H9 (cell line): Measurements from ENCODE around the gene ZKSCAN4. TPM values are rescaled to one million over a fixed set of nuclear protein-coding genes. Genes with fewer than 3 reads are reported as not detected.
A peak's percentile ranks its signal among the peaks of the same experiment; 100 is the strongest.

Experiments used
- DNase-seq: peaks from one replicate; pipeline ENCODE4 v3.0.0-alpha.2; 2017
- H2AFZ ChIP-seq: one replicate; pipeline ENCODE4 v1.6.1; 2013; ENCODE audit warnings: mild to moderate bottlenecking, low read length, control low read depth, moderate library complexity
- H2AK5ac ChIP-seq: 2 replicates; pipeline ENCODE4 v1.6.1; 2013; ENCODE audit warnings: low read length, control low read depth, mixed read lengths; ENCODE audit not compliant: insufficient read length
- H2BK120ac ChIP-seq: one replicate; pipeline ENCODE4 v1.6.1; 2013; ENCODE audit warnings: low read depth, mild to moderate bottlenecking, low read length, control low read depth, inconsistent platforms; ENCODE audit not compliant: poor library complexity, severe bottlenecking
- H2BK12ac ChIP-seq: 2 replicates; pipeline ENCODE4 v1.6.1; 2013; ENCODE audit warnings: low read length, control low read depth, mixed read lengths, low read depth; ENCODE audit not compliant: insufficient read length
- H2BK15ac ChIP-seq: 2 replicates; pipeline ENCODE4 v1.6.1; 2013; ENCODE audit warnings: low read depth, low read length, control low read depth
- H2BK20ac ChIP-seq: one replicate; pipeline ENCODE4 v1.6.1; 2013; ENCODE audit warnings: low read depth, mild to moderate bottlenecking, low read length, control low read depth, inconsistent platforms; ENCODE audit not compliant: poor library complexity, severe bottlenecking
- H2BK5ac ChIP-seq: 2 replicates; pipeline ENCODE4 v1.6.1; 2013; ENCODE audit warnings: low read length, control low read depth, mixed read lengths; ENCODE audit not compliant: insufficient read length
- H3K14ac ChIP-seq: 2 replicates; pipeline ENCODE4 v1.6.1; 2013; ENCODE audit warnings: low read length, control low read depth; ENCODE audit not compliant: insufficient read depth
- H3K18ac ChIP-seq: 2 replicates; pipeline ENCODE4 v1.6.1; 2013; ENCODE audit warnings: low read depth, mild to moderate bottlenecking, mixed read lengths, low read length, control low read depth; ENCODE audit not compliant: insufficient read length
- H3K23ac ChIP-seq: 2 replicates; pipeline ENCODE4 v1.6.1; 2013; ENCODE audit warnings: low read length, control low read depth, mixed read lengths, low read depth; ENCODE audit not compliant: insufficient read length
- H3K23me2 ChIP-seq: 2 replicates; pipeline ENCODE4 v1.6.1; 2013; ENCODE audit warnings: low read depth, mild to moderate bottlenecking, mixed read lengths, low read length, control low read depth; ENCODE audit not compliant: insufficient read length, poor library complexity, severe bottlenecking
- H3K27ac ChIP-seq: 2 replicates; pipeline ENCODE4 v1.5.1; 2013; ENCODE audit warnings: low read length, control low read depth, mixed read lengths, low read depth; ENCODE audit not compliant: insufficient read length
- H3K27me3 ChIP-seq: 2 replicates; pipeline ENCODE4 v1.6.1; 2013; ENCODE audit warnings: low read length, control low read depth, inconsistent platforms; ENCODE audit not compliant: insufficient read depth
- H3K4ac ChIP-seq: 2 replicates; pipeline ENCODE4 v1.6.1; 2013; ENCODE audit warnings: low read depth, mild to moderate bottlenecking, control low read depth, inconsistent platforms, low read length, moderate library complexity
- H3K4me1 ChIP-seq: 2 replicates; pipeline ENCODE4 v1.6.1; 2013; ENCODE audit warnings: low read length, control low read depth, inconsistent platforms; ENCODE audit not compliant: insufficient read depth
- H3K4me2 ChIP-seq: 2 replicates; pipeline ENCODE4 v1.6.1; 2013; ENCODE audit warnings: low read length, control low read depth, mixed read lengths; ENCODE audit not compliant: insufficient read length, insufficient read depth
- H3K56ac ChIP-seq: 2 replicates; pipeline ENCODE4 v1.6.1; 2013; ENCODE audit warnings: low read depth, mild to moderate bottlenecking, mixed read lengths, low read length, control low read depth; ENCODE audit not compliant: insufficient read length
- H3K79me1 ChIP-seq: 2 replicates; pipeline ENCODE4 v1.6.1; 2013; ENCODE audit warnings: low read depth, mild to moderate bottlenecking, moderate library complexity, low read length, control low read depth, inconsistent platforms; ENCODE audit not compliant: insufficient read depth, poor library complexity, severe bottlenecking
- H3K79me2 ChIP-seq: 2 replicates; pipeline ENCODE4 v1.6.1; 2013; ENCODE audit warnings: low read length, control low read depth, inconsistent platforms; ENCODE audit not compliant: insufficient read depth
- H3K9ac ChIP-seq: 2 replicates; pipeline ENCODE4 v1.6.1; 2013; ENCODE audit warnings: low read length, control low read depth, mixed read lengths; ENCODE audit not compliant: insufficient read length; ENCODE audit errors: extremely low read depth
- H3K9me3 ChIP-seq: one replicate; pipeline ENCODE4 v1.6.1; 2013; ENCODE audit warnings: low read depth, low read length, inconsistent platforms; ENCODE audit not compliant: control insufficient read depth
- H3T11ph ChIP-seq: one replicate; pipeline ENCODE4 v1.6.1; 2013; ENCODE audit warnings: mild to moderate bottlenecking, low read length, control low read depth, inconsistent platforms
- H4K20me1 ChIP-seq: one replicate; pipeline ENCODE4 v1.6.1; 2013; ENCODE audit not compliant: control insufficient read depth, insufficient read length, insufficient read depth
- H4K5ac ChIP-seq: 2 replicates; pipeline ENCODE4 v1.6.1; 2013; ENCODE audit warnings: low read depth, mild to moderate bottlenecking, mixed read lengths, low read length, control low read depth; ENCODE audit not compliant: insufficient read length
- H4K8ac ChIP-seq: replicated peaks from 2 replicates; pipeline ENCODE4 v1.6.1; 2013; ENCODE audit warnings: low read length, control low read depth, mixed read lengths, low read depth; ENCODE audit not compliant: insufficient read length
- H4K91ac ChIP-seq: 2 replicates; pipeline ENCODE4 v1.6.1; 2013; ENCODE audit warnings: low read depth, mild to moderate bottlenecking, moderate library complexity, mixed read lengths, low read length, control low read depth; ENCODE audit not compliant: insufficient read length
- H3K27ac Mint-ChIP-seq, 3 experiments: 2 replicates in 2 of 3; 3 replicates in 1 of 3; pipeline ENCODE4 v1.8.0; 2020 to 2021; ENCODE audit warnings: mixed read lengths in 3 of 3, mild to moderate bottlenecking in 1 of 3, moderate library complexity in 1 of 3
- H3K27me3 Mint-ChIP-seq: 2 replicates; pipeline ENCODE4 v1.8.0; 2021; ENCODE audit warnings: low read depth, mild to moderate bottlenecking, moderate library complexity, mixed read lengths
- H3K36me3 Mint-ChIP-seq, 3 experiments: 2 replicates in 2 of 3; 3 replicates in 1 of 3; pipeline ENCODE4 v1.8.0; 2020 to 2021; ENCODE audit warnings: low read depth in 3 of 3, mixed read lengths in 3 of 3; ENCODE audit not compliant: insufficient read depth in 1 of 3
- H3K4me1 Mint-ChIP-seq, 2 experiments: 2 replicates each; pipeline ENCODE4 v1.8.0; 2020; ENCODE audit warnings: mixed read lengths in 2 of 2
- H3K4me3 Mint-ChIP-seq, 2 experiments: 2 replicates in 1 of 2; 3 replicates in 1 of 2; pipeline ENCODE4 v1.8.0; 2020 to 2021; ENCODE audit warnings: mild to moderate bottlenecking in 2 of 2, mixed read lengths in 2 of 2, moderate library complexity in 1 of 2
- H3K9me3 Mint-ChIP-seq, 2 experiments: 2 replicates in 1 of 2; 3 replicates in 1 of 2; pipeline ENCODE4 v1.8.0; 2020; ENCODE audit warnings: mild to moderate bottlenecking in 2 of 2, mixed read lengths in 2 of 2, moderate library complexity in 1 of 2
- WGBS: extraction: QIAGEN DNeasy Blood & Tissue Kit; methylation state at CpG from one replicate; pipeline ENCODE4 v1.1.7; 2013; ENCODE audit warnings: missing lambda C conversion rate, low lambda C conversion rate, mixed read lengths; ENCODE audit not compliant: insufficient read length; ENCODE audit errors: extremely low coverage; 5-methylcytosine and 5-hydroxymethylcytosine counted together
- total RNA-seq: library from RNA; stranded (reverse); gene quantifications from 2 replicates; pipeline ENCODE4 v1.2.1, GENCODE V29; 2021
- TF ChIP-seq, protein P1 (sequence below): fragments of 200-600 bp; sonication (generic); conservative IDR thresholded peaks from 3 replicates; pipeline ENCODE4 v1.8.0; 2021; ENCODE audit warnings: antibody characterized with exemption, mild to moderate bottlenecking

The ZKSCAN4 gene
- total RNA-seq, 1 experiment from 2014 or later, result 8.8 TPM

- H4K8ac ChIP-seq, result no peak overlapping the region
- peak overlapping the region; percentile 85 to 93 (median 93); a peak in 6 of 7 replicates for H3K27ac Mint-ChIP-seq
These were observed 434 bp downstream of the ZKSCAN4 start for GRCh38 chr6:28251661-28252008.

More at GRCh38 chr6:28251661-28252008, 434 bp downstream of the ZKSCAN4 start:
- Histone ChIP-seq H3K23ac (no peak overlapping the region), H3K79me1 (no peaks in the 10 kb centered on the region), H2BK20ac (no peak overlapping the region), H2BK12ac (no peak overlapping the region), H3K27ac (no peak overlapping the region), H4K5ac (no peak overlapping the region), H2AK5ac (no peak overlapping the region), H3K56ac (no peak overlapping the region), H3K23me2 (peaks cover 4% of the 10 kb centered on the region), H3K4ac (no peak overlapping the region), H3K27me3 (no peaks in the 10 kb centered on the region; the same call in 1 of the 2 replicates), H3K9ac (peak overlapping the region; percentile 82), H4K91ac (no peak overlapping the region), H2BK5ac (no peak overlapping the region), H3K4me1 (no peaks in the 10 kb centered on the region), H3K14ac (no peak overlapping the region), H3T11ph (no peak overlapping the region), H3K79me2 (peaks cover 3% of the 10 kb centered on the region; the same call in 1 of the 2 replicates), H3K9me3 (no peaks in the 10 kb centered on the region), H2BK120ac (no peak overlapping the region), H4K20me1 (no peaks in the 10 kb centered on the region), H2AFZ (no peak overlapping the region), H3K4me2 (peak overlapping the region; percentile 69), H3K18ac (no peak overlapping the region), H2BK15ac (no peak overlapping the region)
- H3K36me3 Mint-ChIP-seq, result peaks cover 2 to 22% (median 15%) of the 10 kb centered on the region in 3 experiments; a peak in 5 of 7 replicates
- H3K27me3 Mint-ChIP-seq, result peaks cover 1% of the 10 kb centered on the region; the same call in 1 of the 2 replicates
- peak; percentile 28 for DNase-seq
- TF ChIP-seq, protein P1, sequence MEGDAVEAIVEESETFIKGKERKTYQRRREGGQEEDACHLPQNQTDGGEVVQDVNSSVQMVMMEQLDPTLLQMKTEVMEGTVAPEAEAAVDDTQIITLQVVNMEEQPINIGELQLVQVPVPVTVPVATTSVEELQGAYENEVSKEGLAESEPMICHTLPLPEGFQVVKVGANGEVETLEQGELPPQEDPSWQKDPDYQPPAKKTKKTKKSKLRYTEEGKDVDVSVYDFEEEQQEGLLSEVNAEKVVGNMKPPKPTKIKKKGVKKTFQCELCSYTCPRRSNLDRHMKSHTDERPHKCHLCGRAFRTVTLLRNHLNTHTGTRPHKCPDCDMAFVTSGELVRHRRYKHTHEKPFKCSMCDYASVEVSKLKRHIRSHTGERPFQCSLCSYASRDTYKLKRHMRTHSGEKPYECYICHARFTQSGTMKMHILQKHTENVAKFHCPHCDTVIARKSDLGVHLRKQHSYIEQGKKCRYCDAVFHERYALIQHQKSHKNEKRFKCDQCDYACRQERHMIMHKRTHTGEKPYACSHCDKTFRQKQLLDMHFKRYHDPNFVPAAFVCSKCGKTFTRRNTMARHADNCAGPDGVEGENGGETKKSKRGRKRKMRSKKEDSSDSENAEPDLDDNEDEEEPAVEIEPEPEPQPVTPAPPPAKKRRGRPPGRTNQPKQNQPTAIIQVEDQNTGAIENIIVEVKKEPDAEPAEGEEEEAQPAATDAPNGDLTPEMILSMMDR, result no peak
- H3K9me3 Mint-ChIP-seq, result no peaks in the 10 kb centered on the region
- H3K4me3 Mint-ChIP-seq, result peak overlapping the region; percentile 96 to 98
- peaks cover 13 to 14% of the 10 kb centered on the region in 2 experiments for H3K4me1 Mint-ChIP-seq
- WGBS, result no CpG with 5 or more reads among the region's 25 CpGs
